Fibroblast of pulmonary artery (primary cell): ENCODE measurements around the gene GLDC.
A peak's percentile ranks its signal among the peaks of the same experiment; 100 is the strongest.

Experiments used
- DNase-seq: peaks from one replicate; pipeline ENCODE4 v3.0.0-alpha.2; 2010; ENCODE audit warnings: low read depth
- H3K4me3 ChIP-seq: replicated peaks from 2 replicates; pipeline ENCODE4 v1.5.1; 2011; ENCODE audit warnings: low read depth, mild to moderate bottlenecking, control low read depth, low read length, moderate library complexity
- TF ChIP-seq, protein P1 (sequence below): IDR thresholded peaks from 2 replicates; pipeline ENCODE4 v1.5.1; 2011; ENCODE audit warnings: mild to moderate bottlenecking, control low read depth, low read length, inconsistent platforms; ENCODE audit errors: missing control alignments

Gene GLDC

DNA sequence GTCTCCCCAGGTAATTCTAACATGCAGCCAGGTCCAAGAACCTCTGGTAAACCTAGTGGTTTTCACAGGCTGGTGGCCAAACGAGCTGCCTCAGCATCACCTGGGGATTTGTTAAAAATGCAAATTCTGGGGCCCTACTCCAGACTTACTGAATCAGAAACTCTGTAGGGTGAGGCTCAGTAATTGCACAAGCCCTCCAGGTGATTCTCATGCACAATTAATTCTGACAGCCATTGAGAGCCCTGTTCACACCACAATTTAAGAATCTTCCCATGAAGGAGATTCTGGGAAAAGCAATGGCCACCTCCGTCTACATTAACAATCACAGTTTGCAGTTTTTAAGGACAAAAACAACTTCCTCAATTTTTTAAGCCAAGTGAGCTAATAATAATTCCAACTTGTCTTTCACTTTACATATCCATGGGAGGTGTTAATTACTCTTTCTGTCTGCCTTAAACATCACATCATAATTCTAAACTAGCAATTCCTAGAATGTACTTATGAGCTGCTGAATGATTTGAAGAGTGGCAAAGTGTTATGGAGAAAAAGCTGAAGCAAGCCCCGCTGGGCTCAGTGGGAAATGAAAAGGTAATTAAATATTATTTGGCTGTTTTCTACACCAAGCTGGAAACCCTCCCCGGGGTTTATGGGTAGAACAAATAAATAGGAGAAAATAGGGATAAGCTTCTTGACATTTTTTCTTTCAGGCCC is 70.0 kb downstream of the GLDC start:
- no peak for DNase-seq
- TF ChIP-seq, protein P1, sequence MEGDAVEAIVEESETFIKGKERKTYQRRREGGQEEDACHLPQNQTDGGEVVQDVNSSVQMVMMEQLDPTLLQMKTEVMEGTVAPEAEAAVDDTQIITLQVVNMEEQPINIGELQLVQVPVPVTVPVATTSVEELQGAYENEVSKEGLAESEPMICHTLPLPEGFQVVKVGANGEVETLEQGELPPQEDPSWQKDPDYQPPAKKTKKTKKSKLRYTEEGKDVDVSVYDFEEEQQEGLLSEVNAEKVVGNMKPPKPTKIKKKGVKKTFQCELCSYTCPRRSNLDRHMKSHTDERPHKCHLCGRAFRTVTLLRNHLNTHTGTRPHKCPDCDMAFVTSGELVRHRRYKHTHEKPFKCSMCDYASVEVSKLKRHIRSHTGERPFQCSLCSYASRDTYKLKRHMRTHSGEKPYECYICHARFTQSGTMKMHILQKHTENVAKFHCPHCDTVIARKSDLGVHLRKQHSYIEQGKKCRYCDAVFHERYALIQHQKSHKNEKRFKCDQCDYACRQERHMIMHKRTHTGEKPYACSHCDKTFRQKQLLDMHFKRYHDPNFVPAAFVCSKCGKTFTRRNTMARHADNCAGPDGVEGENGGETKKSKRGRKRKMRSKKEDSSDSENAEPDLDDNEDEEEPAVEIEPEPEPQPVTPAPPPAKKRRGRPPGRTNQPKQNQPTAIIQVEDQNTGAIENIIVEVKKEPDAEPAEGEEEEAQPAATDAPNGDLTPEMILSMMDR = no peak
- no peak overlapping the region for H3K4me3 ChIP-seq

DNA sequence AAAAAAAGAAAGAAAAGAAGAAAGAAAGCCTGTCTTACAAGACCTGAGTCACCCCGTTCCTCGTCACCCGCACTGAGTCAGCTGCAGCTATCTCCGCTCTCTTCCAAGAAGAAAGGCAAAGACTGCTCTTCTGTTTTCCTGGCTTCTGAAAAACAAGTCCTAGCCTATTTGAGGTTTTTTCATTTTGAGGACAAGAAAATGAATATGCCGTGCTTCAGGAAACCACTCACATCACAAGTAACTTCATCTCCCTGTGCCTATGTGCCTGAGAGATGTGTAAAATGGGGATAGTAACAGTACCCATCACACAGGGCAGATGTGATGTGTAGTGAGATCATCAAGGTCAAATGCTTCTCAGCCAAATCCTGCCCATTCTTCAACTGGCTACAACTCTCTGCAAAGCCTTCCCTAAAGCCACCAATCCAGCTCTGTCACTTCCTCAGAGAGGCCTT is 78.4 kb downstream of the GLDC start:
- H3K4me3 ChIP-seq = peak overlapping the region; percentile 44
- TF ChIP-seq, protein P1 = no peak
- peak; percentile 93 for DNase-seq

DNA sequence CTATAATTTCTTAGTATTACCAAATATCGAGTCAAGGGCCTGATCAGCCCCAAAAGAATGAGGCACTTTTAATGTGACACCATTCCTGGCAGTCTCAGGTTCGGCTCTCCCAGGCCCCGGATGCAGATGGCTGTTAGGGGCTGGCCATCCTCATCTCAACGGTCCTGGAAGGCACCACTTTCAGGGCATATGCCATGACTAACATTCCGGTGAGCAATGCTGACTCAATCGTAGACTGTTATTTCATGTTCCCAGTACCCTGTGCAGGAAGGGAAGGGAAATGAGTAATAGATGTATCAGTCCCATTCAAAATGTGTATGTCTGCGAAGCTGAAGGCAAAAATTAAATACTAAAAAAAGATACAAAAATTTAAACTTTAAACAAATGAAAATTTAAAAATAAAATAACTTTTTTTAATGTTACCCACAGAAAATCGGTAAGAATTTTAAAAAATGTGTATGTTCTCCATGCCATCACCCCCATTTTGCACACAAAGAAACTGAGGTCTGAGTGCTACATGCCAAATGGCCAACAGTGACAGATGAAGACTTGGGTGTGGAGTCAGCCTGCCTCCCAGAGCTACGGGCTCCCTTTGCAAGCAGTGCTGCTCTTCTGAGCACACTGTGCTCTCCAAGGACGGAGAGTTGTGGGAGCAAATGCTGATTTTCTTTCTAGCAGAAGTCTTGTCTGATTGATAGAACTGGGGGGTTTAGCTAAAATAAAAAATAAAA is 79.0 kb downstream of the GLDC start:
- peak overlapping the region; percentile 44 for H3K4me3 ChIP-seq
- peak; percentile 97 for DNase-seq
- TF ChIP-seq, protein P1 = peak; percentile 5

DNA sequence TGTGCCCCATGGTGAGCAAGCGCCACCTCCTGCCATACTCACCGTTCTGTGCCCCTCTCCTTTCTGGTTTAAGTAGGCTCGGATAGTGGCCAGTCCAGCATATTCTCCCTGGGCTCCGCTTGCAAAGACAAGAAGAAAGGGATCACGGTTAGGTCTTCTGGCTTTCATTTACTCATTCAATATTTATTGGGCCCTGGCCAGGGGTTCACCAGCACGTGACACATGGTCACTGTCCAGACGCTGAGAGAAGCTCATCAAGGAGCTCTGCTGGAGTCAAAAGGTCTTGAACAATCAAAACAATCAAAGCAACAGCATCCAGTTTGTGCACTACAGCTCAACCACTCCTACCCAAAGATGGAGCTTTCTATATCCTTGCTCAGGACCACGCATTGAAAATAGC is 80.2 kb downstream of the GLDC start:
- no peak for DNase-seq
- H3K4me3 ChIP-seq = no peak overlapping the region
- TF ChIP-seq, protein P1 = no peak

DNA sequence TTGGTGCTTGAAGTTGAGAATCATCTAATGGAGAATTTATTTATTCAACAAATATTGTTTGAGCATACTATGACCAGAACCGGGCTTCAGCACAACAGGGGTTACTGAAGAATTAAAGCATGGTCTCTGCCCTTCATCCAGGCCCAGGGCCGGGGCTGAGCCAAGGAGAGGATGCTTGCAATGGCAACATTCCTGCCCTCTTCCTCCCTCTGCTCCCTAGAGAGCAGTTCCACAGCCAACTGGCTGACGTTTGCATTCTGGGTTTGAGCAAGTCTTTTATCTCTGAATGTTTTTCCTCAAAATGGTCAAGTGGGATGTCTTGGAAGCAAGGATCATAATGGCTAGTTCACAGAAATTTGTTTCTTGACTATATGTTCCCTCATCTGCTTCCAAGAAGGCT is 80.7 kb downstream of the GLDC start:
- H3K4me3 ChIP-seq = no peak overlapping the region
- TF ChIP-seq, protein P1 = no peak
- DNase-seq = peak; percentile 85

DNA sequence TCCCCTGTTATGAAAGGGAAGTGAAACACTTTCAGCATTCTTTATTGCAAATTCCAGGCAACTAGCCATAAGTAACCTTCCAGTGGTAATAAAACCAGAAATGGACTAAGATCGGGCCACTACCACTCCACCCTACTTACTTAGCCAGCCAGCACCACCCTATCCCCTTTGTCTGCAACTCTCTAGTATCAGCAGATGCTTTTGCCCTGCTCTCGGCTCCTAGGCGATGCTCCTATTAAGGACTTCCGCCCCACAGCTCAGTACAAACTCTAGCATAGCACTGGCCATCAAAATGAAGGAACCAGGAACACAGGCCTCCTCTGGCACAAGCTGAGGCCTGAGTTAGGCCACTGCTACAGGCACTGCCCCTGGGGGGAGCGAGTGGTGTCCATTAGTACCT is 81.2 kb downstream of the GLDC start:
- peak; percentile 66 for DNase-seq
- no peak overlapping the region for H3K4me3 ChIP-seq
- TF ChIP-seq, protein P1 = no peak
